HG03097 (cell line): ENCODE data around the gene HDAC4.

Source experiments
- ATAC-seq: cut with Tn5 transposase; IDR thresholded peaks from one replicate; pipeline ENCODE4 v1.9.1; 2021; ENCODE audit not compliant: unreplicated experiment, low FRiP score

HDAC4 gene

DNA sequence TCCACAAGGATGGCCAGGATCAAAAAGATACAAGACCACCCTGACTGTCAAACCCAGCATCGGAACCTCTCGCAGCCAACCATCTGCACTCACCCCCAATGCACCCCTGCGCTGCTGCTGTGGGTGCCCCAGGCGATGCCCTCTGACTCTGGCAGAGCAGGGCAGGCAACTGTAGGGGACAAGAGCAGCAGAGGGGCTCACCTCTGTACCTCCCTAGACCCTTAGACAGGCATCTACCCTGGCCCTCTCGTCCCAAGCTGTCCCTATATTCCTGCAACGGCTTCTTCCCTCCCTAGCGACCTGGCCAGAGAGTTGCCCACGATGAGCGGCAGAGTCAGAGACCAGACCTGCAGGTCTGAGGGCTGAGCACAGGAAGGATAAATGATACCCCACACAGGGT, 128.2 kb downstream of the HDAC4 start:
- no peak for ATAC-seq

GRCh38 chr2:239271882-239272281, 128.9 kb downstream of the HDAC4 start:
- no peak for ATAC-seq

DNA sequence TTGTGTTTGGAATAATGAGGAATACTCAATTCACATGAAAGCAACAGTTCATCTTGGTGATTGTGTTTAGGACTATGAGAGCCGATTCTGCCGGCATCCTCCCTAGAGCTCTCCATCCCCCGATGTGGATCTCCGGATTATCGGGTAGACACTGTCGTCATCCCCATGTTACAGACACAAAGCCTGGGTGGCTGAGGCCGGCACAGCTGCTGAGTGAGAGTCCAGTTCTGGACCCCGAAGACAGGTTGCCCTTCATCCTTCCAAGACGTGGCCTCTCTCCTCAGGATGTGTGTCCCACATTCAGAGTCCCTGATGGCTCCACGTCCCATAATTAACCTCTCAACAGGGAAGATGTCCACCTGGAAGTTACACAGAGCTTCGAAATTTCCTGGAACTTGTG, 129.3 kb downstream of the HDAC4 start:
- no peak for ATAC-seq

DNA sequence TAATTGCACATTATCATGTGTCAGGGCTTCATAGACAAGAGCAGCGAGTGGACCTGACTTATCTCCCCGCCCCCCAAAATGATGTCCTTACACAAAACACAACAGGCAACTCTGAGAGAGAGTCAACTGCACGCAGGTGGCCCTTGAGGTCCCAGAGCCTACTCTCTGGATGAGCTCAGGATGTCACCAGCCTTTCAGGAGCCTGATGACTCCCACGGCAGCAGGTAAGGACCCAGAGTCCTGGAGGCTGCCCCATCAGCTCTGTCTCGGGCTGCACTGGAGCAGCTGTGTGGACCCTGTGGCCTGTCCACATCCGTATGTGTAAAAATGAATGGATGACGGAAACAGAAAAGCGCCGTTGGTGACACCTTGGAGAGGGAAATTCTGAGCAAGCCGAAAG, 130.9 kb downstream of the HDAC4 start:
- no peak for ATAC-seq

DNA sequence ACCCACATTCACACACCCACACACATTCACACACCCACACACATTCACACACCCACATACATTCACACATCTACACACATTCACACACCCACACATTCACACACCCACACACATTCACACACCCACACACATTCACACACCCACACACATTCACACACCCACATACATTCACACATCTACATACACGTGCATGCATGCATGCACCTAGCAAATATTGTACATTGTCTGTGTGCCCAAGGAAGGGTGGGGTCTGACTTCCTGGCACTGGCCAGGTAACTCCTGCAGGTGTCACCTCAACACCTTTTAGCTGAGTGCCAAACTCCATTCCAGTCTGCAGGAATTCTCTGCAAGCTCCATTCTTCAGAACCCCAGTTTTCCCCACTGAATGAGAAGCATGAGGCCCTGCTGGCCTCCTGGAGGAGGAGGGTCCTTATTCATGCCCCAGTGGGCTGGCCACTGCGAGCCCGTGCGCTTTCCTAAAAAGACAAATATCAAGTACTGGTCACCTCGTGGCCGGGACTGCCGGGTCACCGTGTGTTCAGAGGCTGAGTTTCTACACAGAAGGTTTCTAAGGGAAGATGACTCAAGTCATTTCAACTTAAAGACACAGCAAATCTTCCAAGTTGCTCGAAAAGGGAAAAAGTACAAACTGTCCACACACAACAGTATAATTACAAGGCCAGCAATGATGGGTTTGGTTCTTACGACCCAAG, 131.5 kb downstream of the HDAC4 start:
- no peak for ATAC-seq

GRCh38 chr2:239268549-239268948, 132.3 kb downstream of the HDAC4 start:
- no peak for ATAC-seq

DNA sequence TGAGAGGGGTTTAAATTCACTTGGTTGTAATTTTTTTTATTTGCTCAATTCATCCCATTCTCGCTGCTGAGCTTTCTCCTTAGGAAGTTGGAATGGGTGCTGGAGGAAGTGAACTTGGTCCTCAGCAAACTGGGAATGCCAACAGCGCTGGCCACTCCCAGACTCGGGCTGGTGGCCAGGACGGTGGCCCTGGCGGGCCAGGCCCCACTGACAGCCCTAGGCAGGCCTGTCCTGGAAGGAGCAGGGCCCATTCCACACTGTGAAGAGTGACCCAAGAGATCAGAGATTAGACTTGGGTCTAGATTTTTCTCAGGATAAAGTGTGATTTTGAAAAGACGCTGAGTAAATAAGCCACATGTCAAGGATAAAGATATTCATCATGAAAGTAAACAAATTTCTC, 132.7 kb downstream of the HDAC4 start:
- no peak for ATAC-seq

DNA sequence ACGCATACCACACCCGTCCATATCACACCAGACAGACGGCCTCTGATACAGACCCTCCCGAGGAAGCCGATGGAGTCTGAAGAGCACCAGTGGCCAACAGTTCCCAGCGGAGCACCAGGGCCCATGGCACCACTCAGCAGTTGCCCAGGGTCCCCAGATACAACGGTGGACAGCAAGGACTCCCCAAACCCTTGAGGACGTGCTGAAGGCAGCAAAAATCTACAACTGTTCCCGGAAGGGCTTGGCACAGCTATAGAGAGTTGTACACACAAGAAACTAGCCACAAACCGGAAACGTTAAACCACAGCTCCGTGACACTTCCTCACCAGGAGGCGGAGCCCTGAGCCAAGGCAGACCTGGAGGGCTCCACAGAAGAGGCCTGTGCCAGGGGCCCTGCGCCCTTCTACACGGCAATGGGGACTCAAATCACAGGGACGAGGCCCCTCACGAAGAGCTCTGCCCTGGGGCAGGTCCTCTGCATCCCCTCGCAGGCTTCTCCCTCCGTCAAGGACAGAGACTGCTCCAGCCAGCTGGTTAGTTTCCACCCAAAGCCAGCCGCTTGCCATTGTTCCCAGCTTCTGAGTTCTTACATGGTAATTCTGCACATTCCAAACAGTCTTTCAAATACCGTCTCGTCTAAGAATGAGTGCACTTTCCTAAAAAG, 133.4 kb downstream of the HDAC4 start:
- peak; percentile 82 for ATAC-seq

DNA sequence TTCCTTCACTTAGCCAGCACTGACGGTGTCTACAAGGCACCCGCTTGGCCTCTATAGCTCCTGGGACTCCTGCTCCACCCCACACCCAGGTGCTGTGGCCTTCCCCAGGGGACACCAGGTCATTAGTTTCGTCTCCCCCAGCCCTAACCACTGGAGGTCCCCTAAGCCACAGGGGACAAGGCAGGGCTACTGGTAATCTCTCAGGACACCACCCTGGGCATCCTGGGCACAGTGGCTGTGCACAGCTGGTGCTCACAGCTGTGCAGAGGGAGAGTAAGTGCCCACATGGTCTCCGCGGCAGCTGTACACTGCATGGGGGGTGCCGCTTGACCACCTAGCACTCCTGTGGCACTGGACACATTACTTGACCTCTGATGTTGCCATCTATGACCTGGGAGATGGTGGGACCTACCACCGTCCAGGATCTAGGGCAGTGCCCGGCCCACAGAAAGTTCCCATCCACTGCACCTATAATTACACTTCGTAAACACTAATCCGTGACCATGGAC, 134.0 kb downstream of the HDAC4 start:
- ATAC-seq, result peak; percentile 18

DNA sequence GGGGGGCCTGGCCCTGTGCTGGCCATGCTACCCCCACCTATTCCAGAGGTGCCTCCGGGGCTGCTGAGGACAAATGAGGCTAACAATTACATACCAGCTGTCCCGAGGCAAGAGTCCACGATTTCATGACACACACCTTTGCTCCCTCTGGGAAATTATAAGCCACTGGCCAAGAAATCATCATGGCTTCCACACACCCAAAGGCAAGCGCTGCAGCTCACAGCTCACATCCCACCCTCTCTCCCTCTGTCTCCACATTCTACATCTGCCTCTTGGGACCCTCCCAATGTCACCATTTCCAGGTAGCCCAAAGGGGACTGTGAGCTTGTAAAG, 134.4 kb downstream of the HDAC4 start:
- ATAC-seq, result no peak

- ATAC-seq, result no peak
These were observed 135.0 kb downstream of the HDAC4 start for GRCh38 chr2:239265681-239266433.

GRCh38 chr2:239264838-239265651, 135.8 kb downstream of the HDAC4 start:
- no peak for ATAC-seq

- no peak for ATAC-seq
These were observed 136.4 kb downstream of the HDAC4 start for GRCh38 chr2:239264492-239264837.

- ATAC-seq, result no peak
These were observed 136.9 kb downstream of the HDAC4 start for GRCh38 chr2:239263669-239264491.

DNA sequence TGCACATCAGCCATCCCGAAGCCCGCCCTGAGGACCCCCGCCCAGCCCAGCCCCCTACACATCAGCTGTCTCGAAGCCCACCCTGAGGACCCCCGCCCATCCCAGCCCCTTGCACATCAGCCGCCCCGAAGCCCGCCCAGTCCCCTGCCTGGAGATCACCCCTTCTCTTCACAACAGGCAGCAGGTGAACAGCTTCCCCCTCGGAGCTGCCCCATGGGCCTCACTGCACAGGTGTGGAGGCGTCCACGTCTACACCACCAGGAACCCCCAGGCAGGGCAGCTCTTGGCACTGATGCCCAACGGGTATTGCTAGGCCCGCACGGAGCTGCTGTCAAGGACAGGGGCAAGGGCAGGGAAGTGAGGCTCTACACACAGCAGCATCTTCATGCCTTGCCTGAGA, 137.6 kb downstream of the HDAC4 start:
- ATAC-seq, result no peak

DNA sequence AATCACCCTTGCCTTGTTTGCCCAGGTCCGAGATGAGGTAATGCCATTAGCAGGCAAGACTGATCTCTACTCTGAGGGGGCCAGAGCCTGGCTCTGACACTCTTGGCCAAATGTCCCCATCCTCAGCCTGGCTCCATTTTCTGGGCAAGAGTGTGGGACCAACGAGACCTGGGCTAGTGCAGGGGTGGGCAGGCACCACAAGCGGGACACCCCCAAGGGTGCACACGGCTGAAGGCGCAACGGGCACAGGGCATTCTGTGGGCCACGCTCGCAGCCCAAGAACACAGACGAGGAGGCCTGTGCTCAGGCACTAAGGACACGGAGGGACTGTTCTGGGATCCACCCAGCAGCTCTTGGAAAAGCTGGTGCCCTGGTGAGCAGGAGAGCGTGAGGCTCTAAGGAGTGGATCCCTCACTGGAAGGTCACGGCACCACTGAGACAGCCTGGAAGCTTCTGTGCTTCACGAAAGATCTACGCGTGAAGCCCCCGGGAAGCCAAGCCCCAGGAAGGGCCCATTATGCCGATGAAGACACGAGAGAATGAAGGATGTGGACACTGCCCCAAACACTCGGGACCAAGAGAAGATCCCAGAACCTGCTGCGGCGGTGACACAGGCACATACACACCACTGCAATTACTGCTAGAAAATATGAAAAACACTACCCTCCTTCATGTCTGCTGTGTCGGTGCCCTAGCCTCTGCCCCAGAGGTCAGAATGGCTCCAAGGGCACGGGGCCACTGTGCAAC, 138.2 kb downstream of the HDAC4 start:
- ATAC-seq, result no peak

DNA sequence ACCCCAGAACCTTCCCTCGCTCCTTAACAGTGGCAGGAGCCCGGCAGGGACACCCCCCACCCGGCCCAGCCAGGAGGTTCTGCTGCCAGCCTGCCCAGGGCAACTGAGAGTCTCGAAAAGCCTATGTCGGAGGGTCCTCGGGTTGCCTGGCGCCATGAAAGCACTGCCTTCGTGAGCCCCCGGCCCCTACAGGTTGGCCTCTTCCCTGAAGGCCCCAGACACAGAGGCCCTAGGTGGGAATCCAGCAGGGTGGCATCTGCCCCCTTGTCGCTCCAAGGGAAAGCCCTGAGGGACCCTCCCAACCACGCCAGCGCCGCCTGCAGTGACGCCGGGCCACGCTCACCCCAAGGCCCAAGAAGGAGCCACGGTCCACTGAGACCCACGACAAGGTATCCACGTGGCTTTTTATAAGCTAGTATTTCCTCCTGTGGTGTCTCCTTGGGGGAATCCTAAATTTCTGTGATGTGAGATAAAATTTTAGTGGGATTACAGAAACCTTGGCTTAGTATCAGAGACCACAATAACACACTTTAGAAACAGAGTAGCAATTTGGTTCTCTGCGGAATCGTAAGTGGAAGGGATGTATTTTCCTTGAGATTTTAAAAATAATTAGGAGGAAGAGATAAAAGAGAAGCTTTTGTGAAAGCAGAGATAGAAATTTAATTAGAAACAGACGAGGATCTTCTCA, 138.9 kb downstream of the HDAC4 start:
- no peak for ATAC-seq

- no peak for ATAC-seq
These were observed 139.5 kb downstream of the HDAC4 start for GRCh38 chr2:239261356-239261755.
